Fibroblast of the aortic adventitia (primary cell): Measurements from ENCODE around the gene OSER1. TPM values are rescaled to one million over a fixed set of nuclear protein-coding genes. Genes with fewer than 3 reads are reported as not detected.

Experiments used
- DNase-seq: peaks from one replicate; pipeline ENCODE4 v3.0.0-alpha.2; 2010; ENCODE audit warnings: low read depth
- H3K4me3 ChIP-seq: 2 replicates; pipeline ENCODE4 v1.5.1; 2011; ENCODE audit warnings: low read depth, mild to moderate bottlenecking, control low read depth, low read length, moderate library complexity
- CTCF ChIP-seq: IDR thresholded peaks from 2 replicates; pipeline ENCODE4 v1.5.1; 2011; ENCODE audit warnings: mild to moderate bottlenecking, low read length, control low read depth, inconsistent platforms; ENCODE audit not compliant: insufficient read depth
- total RNA-seq: library from RNA; depleted of rRNA; stranded (reverse); fragments of >200 nt; gene quantifications from 2 replicates; pipeline ENCODE4 v1.2.3, GENCODE V29; 2012; ENCODE audit warnings: low replicate concordance

The OSER1 gene
- total RNA-seq, 1 donor = 45.1 TPM

- peak; percentile 95 for DNase-seq
- no peak for TF ChIP-seq CTCF
- H3K4me3 ChIP-seq = no peak overlapping the region
These were observed 6.3 kb downstream of the OSER1 start for GRCh38 chr20:44204156-44204831.

GRCh38 chr20:44203161-44203560 is 7.4 kb downstream of the OSER1 start:
- H3K4me3 ChIP-seq = no peak overlapping the region
- DNase-seq = peak; percentile 35
- no peak for TF ChIP-seq CTCF

GRCh38 chr20:44200983-44201382 is 9.6 kb downstream of the OSER1 start:
- H3K4me3 ChIP-seq = no peak overlapping the region
- TF ChIP-seq CTCF = no peak
- DNase-seq = no peak

GRCh38 chr20:44200371-44200770 is 10.2 kb downstream of the OSER1 start:
- H3K4me3 ChIP-seq = no peak overlapping the region
- no peak for TF ChIP-seq CTCF
- DNase-seq = no peak

GRCh38 chr20:44199877-44200276 is 10.7 kb downstream of the OSER1 start:
- no peak overlapping the region for H3K4me3 ChIP-seq
- TF ChIP-seq CTCF = no peak
- DNase-seq = no peak

- no peak for DNase-seq
- H3K4me3 ChIP-seq = no peak overlapping the region
- TF ChIP-seq CTCF = no peak
These were observed 11.7 kb downstream of the OSER1 start for GRCh38 chr20:44198872-44199271.

- no peak for TF ChIP-seq CTCF
- DNase-seq = peak; percentile 12
- H3K4me3 ChIP-seq = no peak overlapping the region
These were observed 14.3 kb downstream of the OSER1 start for GRCh38 chr20:44196271-44196670.
